Measurements from ENCODE around the gene KREMEN2. TPM values are rescaled to one million over a fixed set of nuclear protein-coding genes. Genes with fewer than 3 reads are reported as not detected.

KREMEN2 gene
- total RNA-seq, 3 donors from 2014 or later = 0.22 to 1.7 (median 1.3) TPM

GRCh38 chr16:2971985-2972784 lies 8.1 kb downstream of the KREMEN2 start:
- intact Hi-C loops (cut with DNase I, micrococcal nuclease) = no loop called here
- no peak for ATAC-seq
- H3K36me3 ChIP-seq (ENCODE audit: low read depth) = no peaks in the 10 kb centered on the region

GRCh38 chr16:2973093-2973492 lies 9.0 kb downstream of the KREMEN2 start:
- TF ChIP-seq CTCF (IDR thresholded peaks at IDR 0.05) = no peak
- Histone ChIP-seq H3K4me3 (no peak overlapping the region), H3K4me1 (ENCODE audit: low read depth) (peaks cover 8% of the 10 kb centered on the region), H3K9me3 (no peaks in the 10 kb centered on the region), H3K36me3 (ENCODE audit: low read depth) (no peaks in the 10 kb centered on the region)
- ATAC-seq = no peak
- DNase-seq = no peak
- intact Hi-C loops (cut with DNase I, micrococcal nuclease) = no loop called here

More at GRCh38 chr16:2971985-2972784, 8.1 kb downstream of the KREMEN2 start:
- DNase-seq = no peak
- no peak for TF ChIP-seq CTCF (IDR thresholded peaks at IDR 0.05)
- Histone ChIP-seq H3K4me3 (no peak overlapping the region), H3K9me3 (no peaks in the 10 kb centered on the region), H3K4me1 (ENCODE audit: low read depth) (peaks cover 9% of the 10 kb centered on the region)

- Histone ChIP-seq H3K4me1 (ENCODE audit: low read depth) (peaks cover 4% of the 10 kb centered on the region), H3K36me3 (ENCODE audit: low read depth) (no peaks in the 10 kb centered on the region), H3K9me3 (no peaks in the 10 kb centered on the region), H3K4me3 (no peak overlapping the region)
- DNase-seq (no peak), ATAC-seq (no peak)
- TF ChIP-seq CTCF (IDR thresholded peaks at IDR 0.05) = no peak
- intact Hi-C loops (cut with DNase I, micrococcal nuclease) = no loop called here
These were observed 9.7 kb downstream of the KREMEN2 start for GRCh38 chr16:2973605-2974318.

- Histone ChIP-seq H3K9me3 (no peaks in the 10 kb centered on the region), H3K4me3 (no peak overlapping the region), H3K4me1 (ENCODE audit: low read depth) (peaks cover 5% of the 10 kb centered on the region), H3K36me3 (ENCODE audit: low read depth) (no peaks in the 10 kb centered on the region)
- intact Hi-C loops (cut with DNase I, micrococcal nuclease) = no loop called here
- no peak for ATAC-seq
- DNase-seq = no peak
- no peak for TF ChIP-seq CTCF (IDR thresholded peaks at IDR 0.05)
These were observed 10.4 kb downstream of the KREMEN2 start for GRCh38 chr16:2974319-2975056.

GRCh38 chr16:2975161-2975795 lies 11.2 kb downstream of the KREMEN2 start:
- intact Hi-C loops (cut with DNase I, micrococcal nuclease) = no loop called here
- Histone ChIP-seq H3K4me3 (no peak overlapping the region), H3K9me3 (no peaks in the 10 kb centered on the region), H3K36me3 (ENCODE audit: low read depth) (no peaks in the 10 kb centered on the region), H3K4me1 (ENCODE audit: low read depth) (peaks cover 12% of the 10 kb centered on the region)
- TF ChIP-seq CTCF (IDR thresholded peaks at IDR 0.05) = no peak
- DNase-seq (no peak), ATAC-seq (no peak)
